IPS DF 4.7 (cell line): ENCODE measurements around the gene KIAA1755.

Experiments
- DNase-seq: peaks from one replicate; pipeline ENCODE4 v3.0.0-alpha.2; 2013; ENCODE audit warnings: low spot score; ENCODE audit errors: extremely low read depth

The KIAA1755 gene

GRCh38 chr20:38205001-38205400, 55.5 kb downstream of the KIAA1755 start:
- no peak for DNase-seq

DNA sequence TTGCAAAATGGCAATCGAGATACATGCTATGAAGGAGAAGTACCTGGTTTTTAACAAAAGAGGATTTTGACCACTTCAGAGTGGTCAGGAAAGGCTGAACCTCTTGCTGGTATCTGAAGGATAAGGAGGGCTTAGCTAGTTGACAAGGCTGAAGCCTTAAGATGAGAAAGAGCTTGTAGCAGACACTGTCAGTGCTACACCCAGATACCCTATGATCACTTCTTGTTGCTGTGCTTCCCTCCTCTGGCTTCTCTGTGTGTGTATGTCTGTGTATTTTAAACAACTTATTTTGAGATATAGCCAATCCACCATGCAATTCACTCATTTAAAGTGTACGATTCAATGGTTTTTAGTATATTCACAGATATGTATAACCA, 56.6 kb downstream of the KIAA1755 start:
- no peak for DNase-seq

DNA sequence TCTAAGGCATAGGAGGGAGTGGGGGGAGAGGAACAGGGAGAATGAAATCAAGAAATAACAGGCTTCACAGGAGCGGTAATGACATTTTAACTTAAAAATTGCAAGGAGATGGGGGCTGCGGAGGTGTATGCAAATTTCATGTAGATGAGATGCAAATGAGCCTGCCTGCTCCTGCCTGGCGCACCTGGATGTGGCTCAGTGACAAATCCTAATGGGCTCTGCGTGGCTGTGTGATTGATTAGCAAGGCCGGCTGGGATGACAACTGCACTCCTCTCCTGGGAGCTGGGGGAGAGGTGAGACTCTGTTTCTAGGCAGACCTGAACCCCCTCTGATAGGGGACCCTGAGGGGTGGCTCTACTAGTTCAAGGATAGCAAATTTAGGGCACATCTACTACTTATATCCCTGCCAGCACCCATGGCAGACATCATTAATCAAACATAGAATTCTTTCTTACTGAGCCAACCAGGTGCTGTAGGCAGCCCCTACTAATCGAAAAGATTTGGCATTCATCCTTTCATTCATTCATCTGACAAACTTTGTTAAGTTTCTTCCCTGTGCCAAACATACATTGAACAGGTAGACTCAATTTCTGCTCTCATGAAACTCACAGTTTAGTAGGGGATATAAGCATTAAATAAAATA, 57.1 kb downstream of the KIAA1755 start:
- no peak for DNase-seq

- DNase-seq: no peak
These were observed 57.6 kb downstream of the KIAA1755 start for GRCh38 chr20:38202982-38203293.

GRCh38 chr20:38202153-38202981, 58.2 kb downstream of the KIAA1755 start:
- DNase-seq: no peak

GRCh38 chr20:38201356-38201755, 59.2 kb downstream of the KIAA1755 start:
- DNase-seq: no peak

GRCh38 chr20:38200646-38201045, 59.9 kb downstream of the KIAA1755 start:
- DNase-seq: no peak

DNA sequence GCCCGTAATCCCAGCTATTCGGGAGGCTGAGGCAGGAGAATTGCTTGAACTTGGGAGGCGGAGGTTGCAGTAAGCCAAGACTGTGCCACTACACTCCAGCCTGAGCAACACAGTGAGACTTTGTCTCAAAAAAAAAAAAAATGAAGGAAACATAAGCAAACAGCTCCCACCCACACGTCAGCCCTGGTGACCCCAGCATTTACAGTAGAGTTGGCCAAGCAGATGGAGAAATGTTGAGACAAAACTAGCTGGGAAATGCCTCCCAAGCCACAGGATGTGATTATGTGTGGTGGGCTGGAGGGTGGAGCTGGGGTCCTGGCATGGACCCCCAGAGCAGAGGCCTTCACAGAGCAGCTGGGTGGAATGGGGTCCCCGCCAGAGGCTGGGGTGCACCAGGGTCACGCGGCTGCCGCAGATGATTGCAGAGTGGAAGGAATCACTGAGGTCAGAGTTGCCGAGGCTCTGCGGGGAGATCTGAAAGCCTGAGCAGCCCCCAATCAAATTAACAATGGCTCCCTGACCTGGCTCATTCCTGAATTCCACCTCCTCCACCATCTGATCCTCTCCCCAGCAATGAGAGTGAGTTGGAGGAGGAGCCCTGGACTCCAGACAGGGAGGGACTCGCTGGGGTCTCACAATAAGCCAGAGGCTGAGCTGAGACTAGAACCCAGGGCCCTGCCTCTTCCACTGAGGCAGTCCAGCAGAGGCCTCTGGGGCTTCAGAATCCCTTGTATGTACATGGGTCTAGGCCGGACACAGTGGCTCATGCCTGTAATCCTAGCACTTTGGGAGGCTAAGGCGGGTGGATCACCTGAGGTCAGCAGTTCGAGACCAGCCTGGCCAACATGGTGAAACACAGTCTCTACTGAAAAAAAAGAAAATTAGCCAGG, 60.8 kb downstream of the KIAA1755 start:
- DNase-seq: no peak

DNA sequence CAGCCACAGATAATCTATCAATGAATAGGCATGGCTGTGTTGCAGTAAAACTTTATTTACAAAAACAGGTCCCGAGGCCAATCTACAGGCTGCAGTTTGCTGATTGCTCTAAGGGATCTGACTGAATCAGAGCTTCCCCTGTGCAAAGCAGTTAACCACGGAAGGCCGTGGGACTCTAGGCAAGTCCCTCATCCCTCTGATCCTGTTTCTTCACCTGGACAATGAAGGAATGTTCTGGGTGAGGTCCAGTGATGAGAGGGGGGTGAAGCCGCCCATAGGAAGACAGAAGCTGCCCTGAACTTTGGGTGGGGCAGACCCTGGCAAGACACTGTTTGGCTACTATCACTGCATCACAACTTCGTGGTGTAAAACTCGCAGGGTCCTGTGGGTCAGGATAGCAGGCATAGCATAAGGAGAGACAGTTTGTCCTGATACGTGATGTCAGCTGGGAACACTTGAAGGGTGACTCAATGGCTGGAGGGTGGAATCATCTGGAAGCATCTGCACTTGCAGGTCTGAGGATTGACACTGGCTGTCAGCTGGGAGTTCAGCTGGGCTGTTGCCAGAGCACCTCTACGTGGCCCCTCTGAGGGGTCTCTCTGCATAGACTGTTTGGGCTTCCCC, 62.2 kb downstream of the KIAA1755 start:
- DNase-seq: no peak

- DNase-seq: no peak
These were observed 62.9 kb downstream of the KIAA1755 start for GRCh38 chr20:38197619-38198018.

GRCh38 chr20:38197217-38197616, 63.3 kb downstream of the KIAA1755 start:
- DNase-seq: no peak

- no peak for DNase-seq
These were observed 63.9 kb downstream of the KIAA1755 start for GRCh38 chr20:38196592-38196991.

DNA sequence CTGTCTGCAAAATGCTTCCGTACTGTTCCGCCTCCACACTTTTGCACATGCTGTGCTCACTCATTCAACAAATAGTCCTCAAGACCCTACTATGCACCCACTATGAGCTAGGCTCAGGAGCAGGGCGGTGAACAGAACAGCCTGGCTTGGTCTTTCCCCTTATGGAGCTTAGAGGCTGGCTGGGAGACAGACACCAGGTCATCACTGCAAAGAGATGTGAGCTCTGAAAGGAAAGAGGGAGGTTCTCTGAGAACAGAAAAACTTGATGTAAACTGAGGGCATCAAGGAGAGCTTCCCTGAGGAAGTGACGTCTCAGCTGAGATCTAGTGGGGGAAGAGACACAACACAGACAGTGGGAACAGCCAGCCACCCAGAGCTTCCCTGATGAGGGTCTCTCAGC, 64.5 kb downstream of the KIAA1755 start:
- DNase-seq: no peak

DNA sequence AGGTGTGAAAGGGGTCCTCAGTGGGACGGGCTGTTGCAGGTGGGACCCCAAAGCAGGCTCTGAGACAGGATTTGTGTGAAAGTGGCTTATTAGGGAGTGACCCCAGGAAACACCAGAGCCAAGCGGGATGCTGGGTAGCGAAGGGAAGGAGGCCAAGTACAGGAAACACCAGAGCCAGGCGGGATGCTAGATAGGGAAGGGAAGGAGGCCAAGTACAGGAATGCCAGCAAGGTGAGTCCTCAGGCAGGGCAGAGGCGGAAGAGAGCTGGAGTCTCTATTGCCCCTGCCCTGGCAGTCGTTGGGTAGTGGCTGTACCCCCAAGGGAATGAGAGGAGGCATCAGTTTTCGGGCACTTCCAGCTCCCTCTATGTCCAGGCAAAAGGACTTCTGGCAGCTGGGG, 65.0 kb downstream of the KIAA1755 start:
- DNase-seq: no peak

GRCh38 chr20:38194971-38195504, 65.5 kb downstream of the KIAA1755 start:
- DNase-seq: no peak

DNA sequence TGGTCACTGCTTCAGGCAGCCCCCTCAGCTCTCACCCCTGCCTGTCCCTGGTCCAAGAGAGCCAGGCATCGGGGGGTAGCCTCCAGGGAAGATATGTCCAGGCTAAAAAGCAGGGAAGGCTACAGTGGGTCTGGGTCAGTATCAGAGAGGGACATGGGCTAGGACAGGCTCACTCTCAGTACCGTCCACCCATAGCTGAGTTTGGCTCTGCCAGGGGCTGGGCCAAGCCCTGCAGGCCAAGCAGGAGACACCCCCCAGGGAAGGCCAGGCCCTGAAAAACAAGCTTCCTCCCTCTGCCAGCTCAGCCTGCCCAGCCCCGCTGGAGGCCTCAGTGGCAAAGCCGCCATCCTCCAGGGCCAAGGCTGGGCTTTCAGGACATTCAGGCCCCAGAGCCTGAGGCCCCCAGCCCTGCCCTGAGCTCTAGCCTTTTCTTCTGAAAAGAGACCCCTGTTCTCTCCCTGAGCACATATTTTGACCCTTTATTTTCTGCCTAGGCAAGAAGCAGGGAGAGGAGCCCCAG, 66.9 kb downstream of the KIAA1755 start:
- DNase-seq: no peak

GRCh38 chr20:38192323-38192885, 68.1 kb downstream of the KIAA1755 start:
- DNase-seq: no peak

DNA sequence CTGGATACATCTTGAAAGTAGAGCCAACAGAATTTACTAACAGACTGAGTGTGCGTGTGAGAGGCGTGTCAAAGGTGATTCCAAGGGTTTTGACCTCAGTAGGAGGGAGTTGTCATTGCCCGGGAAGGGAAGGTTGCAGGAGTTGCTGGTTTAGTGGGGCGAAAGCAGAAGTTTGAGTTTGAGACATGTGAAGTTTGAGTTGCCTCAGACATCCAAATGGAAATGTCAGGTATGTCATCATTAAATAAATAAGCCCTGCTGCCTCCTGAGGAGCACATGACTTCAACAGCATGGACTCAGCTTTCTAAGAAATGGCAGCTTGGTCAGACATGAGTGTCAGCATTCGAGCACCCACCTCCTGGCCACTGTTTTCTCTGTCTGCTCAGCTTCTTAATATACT, 68.9 kb downstream of the KIAA1755 start:
- DNase-seq: no peak

- DNase-seq: no peak
These were observed 69.6 kb downstream of the KIAA1755 start for GRCh38 chr20:38190936-38191371.

- DNase-seq: no peak
These were observed 70.4 kb downstream of the KIAA1755 start for GRCh38 chr20:38190166-38190565.

- DNase-seq: no peak
These were observed 73.0 kb downstream of the KIAA1755 start for GRCh38 chr20:38187517-38187916.
